Mucosa of descending colon (tissue), 3 donors: ENCODE results near the gene EMC8. TPM values are rescaled to one million over a fixed set of nuclear protein-coding genes. Genes with fewer than 3 reads are reported as not detected.

Experiments used
- ATAC-seq: fragments of 200-7000 bp; cut with Tn5 transposase; one replicate; pipeline ENCODE4 v1.9.1; 2020; ENCODE audit warnings: mild to moderate bottlenecking, moderate library complexity
- DNase-seq, 3 donors: peaks; one replicate each; pipeline ENCODE4 v3.0.0-alpha.2; 2020
- H3K36me3 ChIP-seq: fragments of 200-600 bp; one replicate; pipeline ENCODE4 v1.8.0; 2021; ENCODE audit warnings: low read depth, mild to moderate bottlenecking
- H3K4me1 ChIP-seq: fragments of 200-600 bp; one replicate; pipeline ENCODE4 v1.8.0; 2021; ENCODE audit warnings: low read depth, mild to moderate bottlenecking
- H3K4me3 ChIP-seq: fragments of 200-600 bp; one replicate; pipeline ENCODE4 v1.8.0; 2021; ENCODE audit warnings: mild to moderate bottlenecking
- H3K9me3 ChIP-seq: fragments of 200-600 bp; one replicate; pipeline ENCODE4 v1.8.0; 2021; ENCODE audit warnings: mild to moderate bottlenecking
- intact Hi-C, 2 donors: fragments of 100-400 bp; cut with DNase I in 1 of 2; cut with micrococcal nuclease in 1 of 2; formaldehyde crosslinking; loops; one replicate each; pipeline versions ENCODE4 v1.11.0 to v1.11.1; 2022; cut with DNase I, micrococcal nuclease
- microRNA-seq: library from miRNA; unstranded; fragments of <30 nt; microRNA quantifications from one replicate; pipeline ENCODE4, GENCODE V29; 2019
- total RNA-seq, 3 donors: library from RNA; stranded (reverse); fragmentation: NEBNext Ultra II Directional in 2 of 3; extraction: Animal tissue kit (Norgen Biotek cat#: 25700) in 2 of 3; gene quantifications; one replicate each; pipeline versions ENCODE4 v1.2.1 to v1.2.4, GENCODE V29; 2021 to 2023
- TF ChIP-seq, protein P1 (sequence below): fragments of 200-600 bp; IDR thresholded peaks from one replicate; pipeline ENCODE4 v1.8.0; 2022; ENCODE audit warnings: antibody characterized with exemption, mild to moderate bottlenecking
- donor health status: DM: no; HTN: no; CAD: no; lungs with moderate emphysema.
- donor health status: DM: no; HTN: no; CAD: no.
- donor health status: DM: no; HTN: yes; CAD: no.

EMC8 gene
- total RNA-seq, 3 donors from 2014 or later = 27.7 to 31.0 (median 30.2) TPM

DNA sequence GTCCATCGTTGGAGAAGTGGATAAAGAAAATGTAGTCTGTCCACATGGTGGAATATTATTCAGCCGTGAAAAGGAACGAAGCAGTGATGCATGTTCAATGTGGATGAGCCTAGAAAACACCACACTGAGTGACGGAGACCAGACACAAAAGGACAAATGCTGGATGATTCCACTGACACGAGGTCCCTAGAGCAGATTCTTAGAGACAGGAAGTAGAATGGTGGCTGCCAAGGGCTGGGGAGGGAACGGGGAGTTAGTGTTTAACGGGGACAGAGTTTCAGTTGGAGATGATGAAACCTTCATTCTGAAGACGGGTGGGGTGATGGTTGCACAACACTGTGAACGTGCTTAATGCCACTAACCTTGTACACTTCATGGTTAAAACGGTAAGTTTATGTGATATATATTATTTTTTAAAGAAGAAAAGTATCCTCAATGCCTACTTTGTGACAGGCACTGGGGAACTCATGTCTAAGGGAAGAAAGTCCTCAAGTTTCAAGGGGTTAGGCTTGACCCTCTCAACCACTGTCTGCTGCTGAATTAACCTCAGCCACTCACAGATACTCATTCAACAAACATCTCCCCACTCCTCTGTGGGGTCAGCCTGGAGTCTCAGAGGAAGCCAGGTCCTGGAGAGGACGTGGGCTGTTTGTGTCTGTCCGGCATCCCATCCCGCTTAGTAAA is 66.0 kb downstream of the EMC8 start:
- no peaks in the 10 kb centered on the region for H3K4me1 ChIP-seq
- H3K4me3 ChIP-seq = no peak overlapping the region
- TF ChIP-seq, protein P1, sequence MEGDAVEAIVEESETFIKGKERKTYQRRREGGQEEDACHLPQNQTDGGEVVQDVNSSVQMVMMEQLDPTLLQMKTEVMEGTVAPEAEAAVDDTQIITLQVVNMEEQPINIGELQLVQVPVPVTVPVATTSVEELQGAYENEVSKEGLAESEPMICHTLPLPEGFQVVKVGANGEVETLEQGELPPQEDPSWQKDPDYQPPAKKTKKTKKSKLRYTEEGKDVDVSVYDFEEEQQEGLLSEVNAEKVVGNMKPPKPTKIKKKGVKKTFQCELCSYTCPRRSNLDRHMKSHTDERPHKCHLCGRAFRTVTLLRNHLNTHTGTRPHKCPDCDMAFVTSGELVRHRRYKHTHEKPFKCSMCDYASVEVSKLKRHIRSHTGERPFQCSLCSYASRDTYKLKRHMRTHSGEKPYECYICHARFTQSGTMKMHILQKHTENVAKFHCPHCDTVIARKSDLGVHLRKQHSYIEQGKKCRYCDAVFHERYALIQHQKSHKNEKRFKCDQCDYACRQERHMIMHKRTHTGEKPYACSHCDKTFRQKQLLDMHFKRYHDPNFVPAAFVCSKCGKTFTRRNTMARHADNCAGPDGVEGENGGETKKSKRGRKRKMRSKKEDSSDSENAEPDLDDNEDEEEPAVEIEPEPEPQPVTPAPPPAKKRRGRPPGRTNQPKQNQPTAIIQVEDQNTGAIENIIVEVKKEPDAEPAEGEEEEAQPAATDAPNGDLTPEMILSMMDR = no peak
- no peak for ATAC-seq
- DNase-seq = no peak
- intact Hi-C loops = no loop called here
- no peaks in the 10 kb centered on the region for H3K36me3 ChIP-seq
- H3K9me3 ChIP-seq = no peaks in the 10 kb centered on the region

DNA sequence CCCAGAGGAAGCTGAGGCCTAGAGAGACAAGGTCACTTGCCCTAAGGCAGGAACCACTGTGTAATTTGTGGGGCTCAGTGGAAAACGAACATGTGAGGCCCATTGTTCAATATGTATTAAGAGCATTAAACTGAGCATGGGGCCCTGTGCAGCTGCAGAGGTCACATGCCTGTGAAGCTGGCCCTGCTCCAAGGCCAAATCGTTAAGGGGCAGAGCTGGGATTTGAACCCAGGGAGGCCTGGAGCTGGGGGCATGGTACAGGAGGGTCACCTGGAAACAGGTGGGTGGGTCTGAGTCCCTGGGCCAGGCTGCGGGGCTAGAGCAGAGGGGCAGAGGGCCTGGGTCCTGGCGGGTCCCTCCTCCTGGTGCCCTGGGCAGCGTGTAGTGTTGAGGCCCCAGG is 68.2 kb downstream of the EMC8 start:
- Histone ChIP-seq H3K9me3 (no peaks in the 10 kb centered on the region), H3K4me1 (no peaks in the 10 kb centered on the region), H3K36me3 (no peaks in the 10 kb centered on the region), H3K4me3 (no peak overlapping the region)
- TF ChIP-seq, protein P1 = no peak
- intact Hi-C loops = no loop called here
- DNase-seq (no peak), ATAC-seq (no peak)

DNA sequence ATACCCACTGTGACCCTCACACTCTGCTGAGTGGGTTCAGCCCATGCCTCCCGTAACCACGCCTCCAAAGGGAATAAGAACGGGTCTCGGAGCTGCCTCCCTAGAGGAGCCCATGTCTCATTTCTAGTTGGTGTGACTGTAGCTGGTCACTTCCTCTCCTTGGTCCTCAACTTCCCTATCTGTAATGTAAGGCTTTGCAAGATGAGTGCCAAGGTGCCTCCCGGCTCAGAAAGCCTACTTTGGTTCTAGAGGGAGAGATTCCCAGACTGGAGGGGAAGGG is 69.2 kb downstream of the EMC8 start:
- no peak for DNase-seq
- intact Hi-C loops = no loop called here
- Histone ChIP-seq H3K4me1 (no peaks in the 10 kb centered on the region), H3K36me3 (no peaks in the 10 kb centered on the region), H3K9me3 (no peaks in the 10 kb centered on the region), H3K4me3 (no peak overlapping the region)
- ATAC-seq = no peak
- TF ChIP-seq, protein P1 = no peak

DNA sequence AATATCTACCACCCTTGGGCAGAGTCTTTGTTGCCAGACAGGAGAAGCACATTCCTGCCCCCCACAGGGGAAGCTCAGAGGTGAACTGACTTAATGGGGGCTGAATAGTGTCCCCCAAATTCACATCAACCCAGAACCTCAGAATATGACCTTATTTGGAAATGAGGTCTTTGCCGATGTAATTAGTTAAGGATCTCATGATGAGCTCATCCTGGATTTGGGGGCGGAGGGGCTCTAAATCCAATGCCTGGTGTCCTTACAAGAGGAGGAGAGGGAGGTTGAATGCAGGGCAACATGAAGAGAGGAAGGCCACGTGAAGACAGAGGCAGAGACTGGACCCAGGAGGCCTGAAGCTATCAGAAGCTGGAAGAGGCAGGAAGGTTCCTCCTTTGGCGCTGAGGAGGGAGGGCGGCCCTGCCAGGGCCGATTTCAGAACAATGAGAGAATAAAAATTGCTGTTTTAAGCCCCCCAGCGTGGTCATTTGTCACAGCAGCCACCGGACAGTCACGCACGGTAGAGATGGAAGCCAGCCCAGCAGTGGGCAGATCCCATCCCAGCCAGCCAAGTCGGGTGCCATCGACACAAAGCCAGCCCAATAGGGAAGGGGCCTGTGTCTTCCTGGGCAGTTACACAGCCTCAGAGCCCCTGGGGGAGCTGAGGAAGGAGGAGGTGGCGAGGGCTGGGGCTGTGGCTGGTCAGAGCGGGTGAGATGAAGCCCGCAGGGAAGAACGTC is 69.7 kb downstream of the EMC8 start:
- no peaks in the 10 kb centered on the region for H3K9me3 ChIP-seq
- TF ChIP-seq, protein P1 = no peak
- H3K36me3 ChIP-seq = no peaks in the 10 kb centered on the region
- ATAC-seq (no peak), DNase-seq (no peak)
- no peaks in the 10 kb centered on the region for H3K4me1 ChIP-seq
- H3K4me3 ChIP-seq = no peak overlapping the region
- intact Hi-C loops = no loop called here

DNA sequence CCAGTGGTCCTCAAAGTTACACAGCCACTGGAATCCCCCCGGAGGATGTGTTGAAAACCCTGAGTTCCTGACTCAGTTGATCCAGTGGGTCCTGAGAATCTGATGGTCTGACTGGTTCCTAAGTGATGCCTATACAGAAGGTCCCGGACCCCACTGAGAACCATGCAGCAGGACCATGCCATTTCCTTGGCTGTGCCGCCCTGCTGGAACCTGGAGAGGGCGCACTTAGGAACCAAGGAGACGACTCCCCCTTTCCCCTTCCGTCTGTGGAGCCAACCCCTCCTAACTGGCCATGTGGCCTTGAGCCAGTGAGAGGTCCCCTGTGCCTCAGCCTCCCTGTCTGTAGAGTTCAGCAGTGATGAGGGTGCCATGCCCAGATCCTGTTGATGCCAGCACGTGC is 70.5 kb downstream of the EMC8 start:
- Histone ChIP-seq H3K4me3 (no peak overlapping the region), H3K9me3 (no peaks in the 10 kb centered on the region), H3K36me3 (no peaks in the 10 kb centered on the region), H3K4me1 (no peaks in the 10 kb centered on the region)
- TF ChIP-seq, protein P1 = no peak
- no peak for DNase-seq
- ATAC-seq = no peak
- intact Hi-C loops = no loop called here

Small RNA genes within 50 kb of the gene (microRNA-seq; reads per million reads assigned to microRNA genes)
- not detected for gene MIR1910

Other genes starting within 250 kb of the EMC8 start
- 100 to 1,000 TPM; 107 to 122 (median 107) TPM for gene GSE1, start 186.2 kb downstream of the EMC8 start, total RNA-seq
- gene GINS2, start 110.6 kb downstream of the EMC8 start, total RNA-seq = 10 to 100 TPM in 1 of 3 donors, 1 to 10 TPM in 2; 1.2 to 11.8 (median 5.4) TPM
- gene C16orf74, start 48.4 kb downstream of the EMC8 start, total RNA-seq = 1 to 10 TPM in 2 of 3 donors, under 1 TPM in 1; 0.73 to 1.3 (median 1.0) TPM
- gene COX4I1, start 151 bp upstream of the EMC8 start, total RNA-seq = 1,000 to 10,000 TPM in 2 of 3 donors, 100 to 1,000 TPM in 1; 793 to 1,140 (median 1,020) TPM
- 10 to 100 TPM; 28.8 to 55.8 (median 36.5) TPM for gene IRF8, start 99.6 kb upstream of the EMC8 start, total RNA-seq